PFSK-1 (cell line): ENCODE data around the gene COL4A2.

Experiments used
- FOXP2 ChIP-seq: optimal IDR thresholded peaks from 2 replicates; pipeline ENCODE3; 2011; ENCODE audit warnings: borderline replicate concordance, control low read depth, inconsistent platforms; ENCODE audit not compliant: insufficient read depth; ENCODE audit errors: extremely low read length, extremely low read depth
- POLR2AphosphoS5 ChIP-seq: IDR thresholded peaks from 2 replicates; pipeline ENCODE4 v1.6.1; 2012; ENCODE audit warnings: low read depth, mild to moderate bottlenecking, control low read depth, low read length, moderate library complexity
- REST ChIP-seq, 2 experiments: IDR thresholded peaks; 2 replicates each; pipeline versions ENCODE4 v1.6.1 to v1.8.0; 2011 to 2012; ENCODE audit warnings: low read depth in 2 of 2, low read length in 2 of 2, control low read depth in 1 of 2, inconsistent platforms in 1 of 2, mild to moderate bottlenecking in 1 of 2, moderate library complexity in 1 of 2; ENCODE audit not compliant: insufficient read depth in 1 of 2
- SIN3A ChIP-seq: IDR thresholded peaks from 2 replicates; pipeline ENCODE4 v1.6.1; 2012; ENCODE audit warnings: mild to moderate bottlenecking, low read length, moderate library complexity, borderline replicate concordance; ENCODE audit not compliant: insufficient read depth
- TAF1 ChIP-seq: IDR thresholded peaks from 2 replicates; pipeline ENCODE4 v1.6.1; 2012; ENCODE audit warnings: low read length, control low read depth, borderline replicate concordance; ENCODE audit not compliant: insufficient read depth

COL4A2 gene

GRCh38 chr13:110358381-110358780 lies 51.3 kb downstream of the COL4A2 start:
- no peak for TF ChIP-seq REST (IDR thresholded peaks at IDR 0.05; ENCODE audit: insufficient read depth in 1 of 2, low read depth in 2 of 2, low read length in 2 of 2)
- TF ChIP-seq SIN3A, result no peak
- no peak for TF ChIP-seq FOXP2
- TF ChIP-seq POLR2AphosphoS5, result no peak
- TF ChIP-seq TAF1, result no peak

- no peak for TF ChIP-seq SIN3A
- no peak for TF ChIP-seq REST (IDR thresholded peaks at IDR 0.05; ENCODE audit: insufficient read depth in 1 of 2, low read depth in 2 of 2, low read length in 2 of 2)
- TF ChIP-seq TAF1, result no peak
- TF ChIP-seq POLR2AphosphoS5, result no peak
- no peak for TF ChIP-seq FOXP2
Observed at GRCh38 chr13:110359840-110360301, 52.8 kb downstream of the COL4A2 start.

GRCh38 chr13:110360598-110360997 lies 53.5 kb downstream of the COL4A2 start:
- TF ChIP-seq SIN3A, result no peak
- TF ChIP-seq FOXP2, result no peak
- no peak for TF ChIP-seq TAF1
- no peak for TF ChIP-seq REST (IDR thresholded peaks at IDR 0.05; ENCODE audit: insufficient read depth in 1 of 2, low read depth in 2 of 2, low read length in 2 of 2)

- TF ChIP-seq FOXP2, result no peak
- TF ChIP-seq TAF1, result no peak
- no peak for TF ChIP-seq REST (IDR thresholded peaks at IDR 0.05; ENCODE audit: insufficient read depth in 1 of 2, low read depth in 2 of 2, low read length in 2 of 2)
- TF ChIP-seq POLR2AphosphoS5, result no peak
- TF ChIP-seq SIN3A, result no peak
Observed at GRCh38 chr13:110361365-110361911, 54.4 kb downstream of the COL4A2 start.

GRCh38 chr13:110363010-110363409 lies 55.9 kb downstream of the COL4A2 start:
- TF ChIP-seq SIN3A (no peak), FOXP2 (no peak), REST (IDR thresholded peaks at IDR 0.05; ENCODE audit: insufficient read depth in 1 of 2, low read depth in 2 of 2, low read length in 2 of 2) (no peak), POLR2AphosphoS5 (no peak), TAF1 (no peak)
